NCI-H2081 (cell line): ENCODE results near the gene KCNQ1.

Experiments
- DNase-seq, 2 experiments: peaks; one replicate each; lab custom pipeline; 2025; lab: John Stamatoyannopoulos, UW

KCNQ1 gene

DNA sequence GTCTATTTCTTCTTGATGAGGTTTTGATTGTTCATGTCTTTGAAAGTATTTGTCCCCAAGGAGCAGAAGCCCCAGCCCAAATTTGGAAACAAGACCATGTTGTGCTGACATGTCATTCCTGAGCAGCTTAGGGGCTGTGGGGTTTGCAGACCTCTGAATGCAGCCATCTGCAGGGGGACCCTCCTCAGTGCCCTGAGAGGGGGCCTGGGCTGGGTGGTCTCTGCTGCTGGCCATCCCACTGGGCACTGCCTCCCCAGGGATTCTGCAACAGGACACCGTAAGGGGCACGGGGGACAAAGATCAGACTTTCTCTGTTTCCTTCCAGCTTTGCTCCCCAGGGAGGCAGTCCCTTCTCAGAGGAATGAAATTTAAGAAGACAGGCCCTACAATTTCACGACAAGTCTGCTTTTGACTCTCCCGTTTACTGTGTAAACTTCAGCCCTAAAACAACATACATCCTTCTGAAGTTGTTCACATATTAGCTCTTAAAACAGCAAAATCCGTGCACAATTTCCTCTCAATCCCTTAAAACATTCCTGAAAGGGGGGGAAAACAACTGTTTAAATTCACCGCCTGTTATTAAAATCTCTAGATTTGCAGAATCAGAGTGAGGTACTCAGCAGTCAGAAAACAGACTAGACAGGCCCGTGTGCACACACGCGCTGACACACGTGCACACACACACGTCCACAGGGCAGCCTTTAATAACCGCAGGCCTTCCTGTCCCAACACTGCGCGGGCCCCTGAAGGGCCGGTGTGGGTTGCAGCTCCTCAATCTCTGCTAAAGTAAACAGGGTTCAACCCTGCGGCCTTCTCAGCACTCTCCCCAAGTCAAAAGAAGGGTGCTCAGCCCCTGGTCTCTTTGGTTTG, 109.8 kb downstream of the KCNQ1 start:
- no peak for DNase-seq

- no peak for DNase-seq
These were observed 110.5 kb downstream of the KCNQ1 start for GRCh38 chr11:2555336-2555735.

DNA sequence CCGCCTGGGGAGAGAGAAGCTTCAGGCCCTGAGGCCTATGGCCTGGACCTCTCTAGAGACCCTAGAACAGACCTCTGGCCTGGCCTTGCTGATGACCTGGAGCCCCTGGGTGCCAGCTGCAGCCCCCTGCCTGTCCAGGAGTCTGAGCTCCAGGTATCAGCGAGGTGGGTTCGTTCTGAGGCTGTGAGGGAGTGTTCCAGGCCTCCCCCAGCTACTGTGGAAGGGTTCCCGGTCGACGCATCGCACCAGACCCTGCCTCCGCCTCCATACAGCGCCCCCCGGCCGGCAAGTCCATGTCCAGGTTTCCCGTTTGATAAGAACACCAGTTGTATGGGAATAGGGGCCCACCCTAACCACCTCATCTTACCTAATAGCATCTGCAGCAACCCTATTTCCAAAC, 111.1 kb downstream of the KCNQ1 start:
- no peak for DNase-seq

DNA sequence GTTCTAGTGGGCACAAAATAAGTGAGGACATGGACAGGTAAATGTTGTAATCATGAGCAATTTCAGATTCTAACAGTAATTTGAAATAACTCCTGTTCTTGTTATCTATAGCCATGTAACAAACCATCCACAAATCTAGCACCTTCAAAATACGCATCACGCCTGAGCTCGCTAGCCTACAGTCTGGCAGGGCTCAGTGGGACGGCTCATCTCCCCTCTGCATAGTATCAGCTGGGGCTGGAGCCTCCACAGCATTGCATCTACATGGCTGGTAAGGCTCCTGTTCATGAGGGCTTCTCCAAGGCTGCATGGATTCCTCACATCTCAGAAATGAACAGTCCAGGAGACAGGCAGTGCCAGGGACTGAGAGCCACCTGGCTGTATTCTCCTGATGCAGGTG, 112.6 kb downstream of the KCNQ1 start:
- no peak for DNase-seq

DNA sequence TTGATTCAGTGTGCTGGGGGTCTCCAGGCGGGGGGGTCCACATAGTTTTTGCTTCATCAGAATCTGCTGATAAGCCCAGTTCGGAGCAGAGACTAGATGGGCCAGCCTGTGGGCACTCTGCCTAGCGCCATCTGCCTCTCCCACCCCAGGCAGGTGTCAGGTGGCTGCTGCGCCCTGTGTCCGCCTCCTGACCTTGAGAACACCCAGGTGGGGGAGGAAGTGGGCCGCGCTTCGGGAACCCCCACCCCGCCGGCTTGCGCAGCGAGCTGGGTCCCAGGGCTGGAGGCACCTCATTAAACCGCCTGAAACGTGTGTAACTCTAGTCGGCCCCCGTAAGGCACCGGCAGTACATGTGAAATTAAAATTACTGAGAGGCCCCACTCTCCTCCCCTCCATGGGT, 113.6 kb downstream of the KCNQ1 start:
- no peak for DNase-seq

DNA sequence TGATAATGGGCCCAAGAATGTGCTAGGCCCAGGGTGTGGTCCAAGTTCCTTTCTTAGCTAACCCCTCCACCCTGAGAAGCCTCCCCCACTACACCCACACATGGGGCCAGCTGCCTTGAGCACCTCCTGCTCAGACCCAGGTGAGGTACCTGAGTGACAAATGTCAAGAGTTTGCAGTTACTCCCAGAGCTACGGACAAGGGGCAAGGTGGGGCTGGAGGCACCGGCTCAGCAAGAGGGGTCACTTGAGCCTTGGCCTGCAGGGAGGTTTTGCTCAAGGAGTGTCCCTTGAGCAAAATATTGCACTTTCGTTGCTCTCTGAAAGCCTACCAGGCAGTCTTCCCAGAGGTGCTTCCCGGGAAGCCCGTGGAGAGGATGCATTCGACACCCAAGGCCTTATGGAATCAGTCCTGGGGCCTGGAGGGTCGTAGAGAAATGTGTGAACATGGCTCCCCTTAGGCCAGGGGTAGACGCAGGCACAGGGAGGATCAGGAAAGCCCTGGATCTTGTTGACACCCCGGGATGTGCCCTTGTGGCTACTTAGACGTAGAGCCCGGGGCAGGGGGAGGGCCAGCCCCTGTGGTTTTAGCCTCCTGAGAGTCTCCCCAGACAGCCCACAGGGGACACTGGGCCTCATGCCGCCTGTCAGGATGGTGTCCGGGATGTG, 114.2 kb downstream of the KCNQ1 start:
- no peak for DNase-seq

DNA sequence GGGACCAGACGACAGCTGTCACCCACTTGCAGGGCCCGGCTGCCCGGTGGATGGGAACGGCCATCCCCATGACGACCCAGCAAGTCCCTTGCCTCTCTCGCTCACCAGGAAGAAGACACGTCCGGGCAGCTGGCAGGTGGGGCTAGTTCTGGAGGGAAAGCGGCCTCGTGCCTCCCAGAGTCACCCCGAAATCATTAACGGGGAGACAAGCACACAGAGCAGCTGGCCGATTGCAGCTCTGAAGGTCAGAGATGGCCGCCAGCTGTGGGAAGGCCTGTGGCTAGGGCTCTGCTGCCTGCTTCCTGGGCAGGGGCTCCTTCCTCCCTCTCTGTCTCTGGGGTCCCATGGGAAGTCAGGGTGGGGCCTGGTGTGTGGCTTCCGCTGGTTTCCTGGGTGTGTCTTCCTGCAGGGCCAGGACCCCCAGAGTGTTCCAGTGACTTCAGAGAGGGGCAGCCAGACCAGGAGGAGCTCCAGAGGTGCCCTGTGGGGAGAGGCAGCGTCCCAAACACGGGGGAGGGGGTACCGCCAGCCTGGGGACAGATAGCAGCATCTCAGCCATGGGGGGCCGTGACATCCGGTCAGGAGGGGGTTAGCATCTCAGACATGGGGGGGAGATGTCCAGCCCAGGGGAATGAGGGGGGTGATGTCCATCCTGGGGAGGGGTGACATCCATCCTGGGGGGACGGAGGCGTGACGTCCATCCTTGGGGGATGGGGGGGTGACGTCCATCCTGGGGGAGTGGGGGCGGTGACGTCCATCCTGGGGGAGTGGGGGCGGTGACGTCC, 114.9 kb downstream of the KCNQ1 start:
- DNase-seq: no peak

- DNase-seq: no peak
These were observed 117.1 kb downstream of the KCNQ1 start for GRCh38 chr11:2561696-2562581.

DNA sequence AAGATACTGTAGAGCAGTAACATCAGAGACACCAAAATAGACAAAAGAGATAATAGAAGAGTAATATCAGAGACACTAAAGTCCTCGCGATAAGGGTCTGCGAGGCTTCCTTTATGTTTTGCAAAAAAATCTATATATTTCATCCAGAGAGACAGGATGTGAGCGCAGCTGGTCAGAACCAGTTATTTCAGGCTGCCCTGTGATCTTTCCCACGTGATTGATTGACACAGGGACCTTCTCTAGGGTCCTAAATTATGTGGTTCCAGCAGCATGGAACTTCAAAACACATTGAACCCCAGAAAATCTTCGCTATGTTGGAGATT, 118.0 kb downstream of the KCNQ1 start:
- no peak for DNase-seq

- no peak for DNase-seq
These were observed 118.6 kb downstream of the KCNQ1 start for GRCh38 chr11:2563213-2564007.

DNA sequence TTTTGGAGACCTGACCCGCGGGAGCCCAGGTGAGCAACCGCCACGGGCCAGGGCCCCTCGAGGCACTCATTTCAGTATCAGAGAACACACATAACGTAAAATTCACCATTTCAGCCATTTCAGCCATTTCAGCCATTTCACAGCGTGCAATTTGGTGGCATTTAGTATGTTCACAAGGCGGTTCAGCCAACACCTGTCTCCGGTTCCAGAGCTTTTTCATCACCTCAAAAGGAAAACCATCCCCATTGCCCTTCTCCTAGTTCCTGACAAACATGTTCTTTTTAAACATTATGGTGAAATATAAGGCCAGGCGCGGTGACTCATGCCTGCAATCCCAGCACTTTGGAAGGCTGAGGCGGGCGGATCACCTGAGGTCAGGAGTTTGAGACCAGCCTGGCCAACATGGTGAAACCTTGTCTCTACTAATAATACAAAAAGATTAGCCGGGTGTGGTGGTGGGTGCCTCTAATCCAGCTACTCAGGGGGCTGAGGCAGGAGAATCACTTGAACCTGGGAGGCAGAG, 119.3 kb downstream of the KCNQ1 start:
- no peak for DNase-seq

DNA sequence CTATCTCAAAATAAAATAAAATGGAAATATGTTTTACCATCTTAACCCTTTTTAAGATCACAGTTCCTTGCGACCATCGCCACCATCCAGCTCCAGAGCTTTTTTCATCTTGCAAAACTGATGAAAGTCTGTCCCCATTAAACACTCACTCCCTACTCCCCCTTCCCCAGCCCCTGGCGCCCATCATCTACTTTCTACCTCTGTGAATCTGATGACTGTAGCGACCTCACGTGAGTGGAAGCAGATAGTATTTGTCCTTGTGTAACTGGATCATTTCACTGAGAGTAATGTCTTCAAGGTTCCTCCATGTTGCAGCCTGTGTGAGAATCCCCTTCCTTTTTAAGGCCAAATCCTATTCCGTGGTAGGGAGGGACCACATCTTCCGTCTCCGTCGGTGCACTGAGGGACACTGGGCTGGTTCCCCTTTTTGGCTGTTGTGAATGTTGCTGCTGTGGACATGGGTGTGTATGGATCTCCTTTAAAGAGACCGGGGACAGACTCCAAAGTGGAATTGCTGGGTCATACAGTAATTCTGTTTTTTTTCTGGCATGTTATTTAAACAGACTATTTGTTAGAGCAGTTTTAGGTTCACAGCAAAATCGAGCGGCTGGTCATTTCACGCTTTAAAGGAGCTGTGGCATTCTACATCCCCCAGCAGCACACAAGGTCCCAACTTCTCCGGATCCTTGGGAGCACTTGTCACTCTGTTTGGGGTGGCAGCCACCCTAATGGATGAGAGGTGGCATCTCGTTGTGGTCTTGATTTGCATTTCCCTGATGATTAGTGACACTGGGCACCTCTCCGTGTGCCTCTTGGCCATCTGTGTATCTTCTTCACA, 120.0 kb downstream of the KCNQ1 start:
- DNase-seq: no peak

GRCh38 chr11:2565447-2566222, 120.8 kb downstream of the KCNQ1 start:
- no peak for DNase-seq

DNA sequence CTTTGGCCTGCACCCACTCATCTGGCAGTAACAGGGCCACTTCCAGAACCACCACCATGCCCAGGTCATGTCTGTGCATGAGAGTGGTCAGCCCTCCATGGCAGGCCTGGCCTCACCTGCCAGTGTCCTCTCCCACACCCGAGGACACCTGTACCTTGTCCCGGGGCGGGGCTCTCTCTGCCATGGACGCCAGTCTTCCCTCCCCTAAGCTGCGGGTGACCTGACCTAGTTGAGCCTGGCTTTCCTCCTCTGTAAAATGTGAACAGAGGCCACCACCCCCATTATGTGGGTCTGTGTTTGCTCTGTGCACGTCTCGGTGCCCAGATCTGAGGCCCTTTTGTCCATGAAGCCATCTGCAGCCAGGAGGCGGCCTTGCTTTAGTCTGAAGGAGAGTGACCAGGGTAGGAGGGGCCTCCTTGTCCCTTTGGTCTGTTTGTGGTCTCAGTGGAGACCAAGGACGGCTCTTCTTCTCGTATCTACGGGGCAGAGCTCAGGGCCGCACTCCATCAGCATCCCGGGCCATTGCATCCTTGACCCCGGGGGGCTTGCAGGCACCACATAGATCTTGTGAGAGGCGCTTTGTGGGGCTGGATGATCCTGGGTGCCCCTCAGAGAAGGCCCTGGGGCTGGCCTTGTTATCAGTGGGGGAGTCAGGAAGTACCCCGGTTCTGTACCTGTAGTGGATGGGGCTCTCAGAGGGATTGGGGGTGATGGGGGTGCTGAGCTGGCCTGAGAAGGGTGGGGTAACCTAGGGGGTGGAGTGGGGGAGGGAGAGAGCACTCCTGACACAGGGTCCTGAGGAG, 121.6 kb downstream of the KCNQ1 start:
- no peak for DNase-seq

DNA sequence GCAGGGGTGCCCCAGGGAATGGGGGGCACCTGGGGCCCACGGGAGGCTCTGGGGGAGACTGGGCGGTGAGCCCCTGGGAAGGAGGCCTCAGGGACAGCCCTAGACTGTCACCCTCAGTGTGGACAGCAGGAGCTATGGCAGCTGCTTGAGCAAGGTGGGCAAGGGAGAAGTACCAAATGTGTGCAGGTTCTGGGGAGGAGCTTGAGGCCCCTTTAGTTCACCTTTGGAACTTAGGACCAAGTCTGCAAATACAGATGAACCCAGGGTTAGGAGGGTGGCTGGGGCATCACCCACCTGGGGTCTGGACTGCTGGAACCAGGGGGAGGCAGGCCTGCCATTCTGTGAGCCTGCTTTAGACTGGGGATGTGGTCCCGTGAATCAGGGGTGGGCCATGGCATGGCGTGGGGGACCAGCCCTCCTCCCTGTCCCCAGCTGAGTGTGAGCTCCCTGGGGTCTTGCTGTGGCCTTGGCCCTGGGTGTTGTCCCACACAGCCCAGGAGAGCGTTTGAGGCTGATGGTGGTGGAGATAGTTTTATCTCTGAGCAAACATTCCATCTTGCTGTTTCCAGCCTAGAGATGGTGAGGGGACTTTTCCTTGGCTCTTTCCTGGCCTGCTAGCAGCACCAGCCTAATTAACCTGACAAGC, 122.3 kb downstream of the KCNQ1 start:
- DNase-seq: no peak

DNA sequence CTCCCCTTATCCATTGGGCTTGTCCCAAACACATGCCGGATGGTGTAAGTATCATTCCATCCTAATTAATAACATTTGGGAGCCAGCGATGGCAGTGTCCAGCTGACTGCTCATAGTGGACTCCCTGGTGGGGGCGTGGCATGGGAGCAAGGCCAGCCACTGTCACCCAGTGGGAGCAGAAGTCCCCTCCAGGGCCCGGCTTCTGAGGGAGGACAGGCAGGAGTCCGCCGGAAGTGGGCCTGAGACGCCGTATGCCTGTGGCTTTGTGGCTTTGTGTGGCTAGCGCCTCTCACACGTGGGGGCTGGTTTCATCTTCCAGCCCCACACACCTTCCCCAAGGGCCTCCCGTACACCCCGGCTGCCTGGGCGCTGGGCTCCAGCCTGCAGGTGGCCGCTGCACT, 124.5 kb downstream of the KCNQ1 start:
- no peak for DNase-seq

DNA sequence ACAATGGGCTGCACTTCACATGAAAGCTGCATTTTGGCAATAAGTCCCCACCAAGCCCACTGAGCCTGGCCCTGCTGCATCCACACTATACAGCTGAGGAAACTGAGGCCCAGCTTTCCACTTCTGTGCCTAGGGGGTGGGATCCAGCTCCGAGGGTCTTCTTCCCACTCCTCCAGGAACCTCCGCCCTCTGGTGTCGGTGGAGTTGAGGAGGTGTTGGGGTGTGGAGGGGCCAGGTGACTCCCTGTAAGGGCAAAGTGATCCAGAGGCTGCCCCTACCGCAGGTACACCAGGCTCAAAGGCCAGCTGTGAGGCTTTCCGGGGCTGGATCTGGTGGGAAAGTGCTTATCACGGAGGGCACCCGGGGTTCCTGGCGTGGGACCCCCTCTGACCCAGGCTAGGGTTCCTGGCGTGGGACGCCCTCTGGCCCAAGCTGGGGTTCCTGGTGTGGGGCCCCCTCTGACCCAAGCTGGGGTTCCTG, 125.0 kb downstream of the KCNQ1 start:
- DNase-seq: no peak
